D721Med (cell line): Measurements from ENCODE around the gene PBOV1.

Experiments used
- DNase-seq: peaks from one replicate; pipeline ENCODE4 v3.0.0; 2011; ENCODE audit warnings: low spot score; ENCODE audit not compliant: insufficient read length
- FAIRE-seq: peaks from 2 replicates; lab custom pipeline; 2011; peaks lifted over from hg19 to GRCh38; lab: Jason Lieb, UNC
- CTCF ChIP-seq: IDR thresholded peaks from 2 replicates; pipeline ENCODE4 v1.5.1; 2012; ENCODE audit warnings: mild to moderate bottlenecking, control low read depth; ENCODE audit not compliant: insufficient read depth; ENCODE audit errors: missing control alignments

Gene PBOV1

GRCh38 chr6:138196122-138196738 is 22.1 kb downstream of the PBOV1 start:
- FAIRE-seq (no peak), DNase-seq (no peak)
- TF ChIP-seq CTCF = no peak

GRCh38 chr6:138194287-138194686 is 24.0 kb downstream of the PBOV1 start:
- DNase-seq (no peak), FAIRE-seq (no peak)
- TF ChIP-seq CTCF = no peak

GRCh38 chr6:138188278-138188941 is 29.9 kb downstream of the PBOV1 start:
- DNase-seq = no peak
- no peak for FAIRE-seq
- no peak for TF ChIP-seq CTCF

- no peak for FAIRE-seq
- DNase-seq = no peak
- no peak for TF ChIP-seq CTCF
These were observed 31.1 kb downstream of the PBOV1 start for GRCh38 chr6:138187156-138187555.

GRCh38 chr6:138184230-138184629 is 34.1 kb downstream of the PBOV1 start:
- no peak for TF ChIP-seq CTCF
- no peak for FAIRE-seq
- no peak for DNase-seq

- TF ChIP-seq CTCF = no peak
- no peak for DNase-seq
- no peak for FAIRE-seq
These were observed 34.5 kb downstream of the PBOV1 start for GRCh38 chr6:138183790-138184134.
